Choroid plexus epithelial cell (primary cell): ENCODE results near the gene DPYSL5.

ENCODE experiments used
- DNase-seq: peaks from one replicate; pipeline ENCODE4 v3.0.0-alpha.2; 2010; ENCODE audit warnings: low read depth
- H3K4me3 ChIP-seq: 2 replicates; pipeline ENCODE4 v1.5.1; 2011; ENCODE audit warnings: low read depth, mild to moderate bottlenecking, control low read depth, low read length, moderate library complexity
- CTCF ChIP-seq: conservative IDR thresholded peaks from 2 replicates; pipeline ENCODE4 v1.5.1; 2011; ENCODE audit warnings: low read depth, mild to moderate bottlenecking, control low read depth, inconsistent platforms, low read length, moderate library complexity

The DPYSL5 gene

GRCh38 chr2:26998323-26998722 is 150.4 kb downstream of the DPYSL5 start:
- no peak for DNase-seq
- no peak for TF ChIP-seq CTCF

More at GRCh38 chr2:26998323-26998722, 150.4 kb downstream of the DPYSL5 start:
- no peak overlapping the region for H3K4me3 ChIP-seq
